ENCODE measurements around the gene CRY1. TPM values are rescaled to one million over a fixed set of nuclear protein-coding genes. Genes with fewer than 3 reads are reported as not detected.

Gene CRY1
- total and polyA plus RNA-seq, 9 of the 15 experiments (the other 6 are each of a cell fraction or from before 2014, with no cell fraction given): 8.7 to 33.3 (median 25.2) TPM

DNA sequence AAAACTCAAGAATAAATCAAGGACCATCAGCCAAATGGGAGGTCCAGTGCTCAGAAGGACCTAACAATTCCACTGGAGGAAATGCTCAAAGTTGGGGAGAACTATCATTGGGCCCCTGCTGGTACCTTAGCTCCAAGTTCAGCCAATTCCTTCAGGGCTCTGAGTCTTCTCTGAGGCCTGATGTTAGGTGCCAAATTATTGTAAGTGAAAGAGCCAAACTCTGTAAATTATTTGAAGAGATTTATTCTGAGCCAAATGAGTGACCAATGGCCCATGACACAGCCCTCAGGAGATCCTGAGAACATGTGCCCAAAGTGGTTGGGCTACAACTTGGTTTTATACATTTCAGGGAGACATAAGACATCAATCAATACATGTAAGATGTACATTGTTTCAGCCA is 145.9 kb downstream of the CRY1 start:
- Histone ChIP-seq H3K27me3 (ENCODE audit: control insufficient read depth in 2 of 2, insufficient read depth in 2 of 2, low read length in 2 of 2) (no peaks in the 10 kb centered on the region), H3K36me3 (ENCODE audit: control insufficient read depth, insufficient read depth, low read length) (no peaks in the 10 kb centered on the region), H3K4me2 (ENCODE audit: insufficient read depth, low read length) (no peak overlapping the region), H3K9me1 (ENCODE audit: control insufficient read depth, insufficient read depth, low read length) (no peaks in the 10 kb centered on the region), H3K4me1 (replicated peaks in 1 of 2; ENCODE audit: control insufficient read depth in 2 of 2, insufficient read depth in 2 of 2, low read length in 2 of 2) (peaks cover 10 to 11% of the 10 kb centered on the region in 2 experiments; a peak in 3 of 5 replicates), H2AFZ (ENCODE audit: low read depth, low read length) (no peak overlapping the region), H3K27ac (ENCODE audit: extremely low read depth, low read depth, low read length) (no peak overlapping the region), H3K79me2 (ENCODE audit: control insufficient read depth, insufficient read depth, low read length) (no peaks in the 10 kb centered on the region; the same call in 2 of the 3 replicates), H3K9me3 (replicated peaks; ENCODE audit: control insufficient read depth, insufficient read depth, low read depth, low read length) (no peaks in the 10 kb centered on the region; the same call in 1 of the 2 replicates), H3K9ac (ENCODE audit: insufficient read depth in 1 of 2, low read depth in 2 of 2, low read length in 2 of 2) (no peak overlapping the region), H4K20me1 (replicated peaks; ENCODE audit: control insufficient read depth, insufficient read depth, low read length) (no peaks in the 10 kb centered on the region), H3K4me3 (no peak overlapping the region)
- ChIA-PET CTCF (ENCODE audit: low intra/inter-chr PET ratio) (no interaction called here), POLR2A (interaction anchor here (0.8 to 3.4 kb wide), 2 partner anchors 8 to 28 kb away, joined by 3 to 11 read pairs; partner anchors contain the start of gene TMEM263)
- TF ChIP-seq GABPB2 (CRISPR knock-in tag; conservative IDR thresholded peaks at IDR 0.05) (no peak), ESRRB (CRISPR knock-in tag; IDR thresholded peaks at IDR 0.05; ENCODE audit: borderline replicate concordance) (no peak), NCOR1 (IDR thresholded peaks at IDR 0.05) (no peak), SRSF3 (IDR thresholded peaks at IDR 0.05; ENCODE audit: insufficient read depth, low read length) (no peak), ZC3H11A (IDR thresholded peaks at IDR 0.05; ENCODE audit: low read depth, low read length) (no peak)
- FAIRE-seq (no peak), ATAC-seq (no peak), DNase-seq (ENCODE audit: extremely low read depth in 1 of 4, low spot score in 3 of 4) (no peak)
- in situ Hi-C loops (cut with MboI): loop anchor here (25.0 kb wide), 1 partner anchor 665 kb away; no protein-coding TSS in a partner anchor
- no TSS peak for BruUV-seq (replicated peaks)
- intact Hi-C loops (cut with micrococcal nuclease): no loop called here

DNA sequence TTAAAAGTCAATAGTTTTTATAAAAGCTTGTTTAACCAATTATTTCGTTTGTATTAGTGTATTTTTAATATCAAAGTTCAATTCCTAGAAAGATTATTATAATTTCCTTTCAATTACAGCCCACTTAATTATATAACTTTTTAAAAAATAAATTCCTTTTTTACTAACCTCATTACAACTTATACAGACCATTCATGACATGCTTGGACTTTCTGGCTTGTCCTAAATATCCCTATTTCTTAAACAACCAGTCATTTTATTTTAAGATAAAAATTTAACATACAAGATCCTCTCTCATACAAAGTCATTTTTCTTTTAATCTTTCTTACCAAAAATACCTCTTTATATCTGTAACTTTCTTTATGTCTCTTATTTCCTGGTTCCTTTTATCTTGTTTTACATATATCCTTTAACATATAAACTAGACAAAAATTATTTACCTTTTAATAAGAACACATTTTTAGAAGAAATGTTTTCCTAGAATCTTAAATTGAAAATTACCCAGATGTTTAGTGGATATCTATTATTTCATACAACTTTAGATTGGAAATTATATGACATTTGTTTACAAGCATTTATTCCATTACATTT is 148.0 kb downstream of the CRY1 start:
- no TSS peak for BruUV-seq (replicated peaks)
- H3K9ac ChIP-seq (ENCODE audit: insufficient read depth in 1 of 2, low read depth in 2 of 2, low read length in 2 of 2): no peak overlapping the region
- ChIA-PET POLR2A (interaction anchor here (3.4 kb wide), 1 partner anchor 10 kb away, joined by 11 read pairs; the partner anchor contains the start of gene TMEM263), CTCF (ENCODE audit: low intra/inter-chr PET ratio) (no interaction called here)
- no peaks in the 10 kb centered on the region; the same call in 1 of the 2 replicates for H3K9me3 ChIP-seq (replicated peaks; ENCODE audit: control insufficient read depth, insufficient read depth, low read depth, low read length)
- no peak overlapping the region for H2AFZ ChIP-seq (ENCODE audit: low read depth, low read length)
- no peak overlapping the region for H3K4me2 ChIP-seq (ENCODE audit: insufficient read depth, low read length)
- H3K4me3 ChIP-seq: no peak overlapping the region
- in situ Hi-C loops (cut with MboI): loop anchor here (25.0 kb wide), 1 partner anchor 667 kb away; no protein-coding TSS in a partner anchor
- ATAC-seq (no peak), DNase-seq (ENCODE audit: extremely low read depth in 1 of 4, low spot score in 3 of 4) (peak in 1 of 4 experiments; percentile 31), FAIRE-seq (no peak)
- no peaks in the 10 kb centered on the region for H3K36me3 ChIP-seq (ENCODE audit: control insufficient read depth, insufficient read depth, low read length)
- no peaks in the 10 kb centered on the region for H3K9me1 ChIP-seq (ENCODE audit: control insufficient read depth, insufficient read depth, low read length)
- no peaks in the 10 kb centered on the region for H3K27me3 ChIP-seq (ENCODE audit: control insufficient read depth in 2 of 2, insufficient read depth in 2 of 2, low read length in 2 of 2)
- intact Hi-C loops (cut with micrococcal nuclease): no loop called here
- 6% methylated on average over 1 of the region's 1 CpG for WGBS (ENCODE audit: insufficient coverage, low coverage, missing lambda C conversion rate)
- H3K79me2 ChIP-seq (ENCODE audit: control insufficient read depth, insufficient read depth, low read length): no peaks in the 10 kb centered on the region
- H3K27ac ChIP-seq (ENCODE audit: extremely low read depth, low read depth, low read length): no peak overlapping the region
- TF ChIP-seq CBX3 (IDR thresholded peaks at IDR 0.05; ENCODE audit: borderline replicate concordance in 1 of 2, low read length in 2 of 2) (peak in 1 of 2 experiments; percentile 74; a peak in 2 of 3 replicates), ZFP36 (IDR thresholded peaks at IDR 0.05; ENCODE audit: low read depth, low read length, partially characterized antibody) (peak; percentile 84), GABPB1 (CRISPR knock-in tag; IDR thresholded peaks at IDR 0.05) (no peak)
- peaks cover 10 to 28% of the 10 kb centered on the region in 2 experiments; a peak in 4 of 5 replicates for H3K4me1 ChIP-seq (replicated peaks in 1 of 2; ENCODE audit: control insufficient read depth in 2 of 2, insufficient read depth in 2 of 2, low read length in 2 of 2)
- H4K20me1 ChIP-seq (replicated peaks; ENCODE audit: control insufficient read depth, insufficient read depth, low read length): no peaks in the 10 kb centered on the region

All from K562 (cell line).